Transverse colon (tissue), 4 donors: ENCODE measurements around the gene TFPI2. TPM values are rescaled to one million over a fixed set of nuclear protein-coding genes. Genes with fewer than 3 reads are reported as not detected.
A peak's percentile ranks its signal among the peaks of the same experiment; 100 is the strongest.
"Not testable (repeated sequence)": the region's sequence is repeated elsewhere in the genome, so short reads cannot be mapped to it uniquely, and the experiment has no call there.

ENCODE experiments used
- DNase-seq: peaks from one replicate; pipeline ENCODE4 v3.0.0-alpha.2; 2019
- H3K27ac ChIP-seq, 4 donors: fragments of 200-600 bp; sonication (generic); 2 replicates each; pipeline ENCODE4 v1.5.1; 2016 to 2018; ENCODE audit warnings: inconsistent platforms in 4 of 4
- H3K27me3 ChIP-seq: fragments of 200-600 bp; sonication (generic); 2 replicates; pipeline ENCODE4 v1.5.1; 2017; ENCODE audit warnings: inconsistent platforms
- H3K36me3 ChIP-seq, 4 donors: fragments of 200-600 bp; sonication (generic); 2 replicates each; pipeline ENCODE4 v1.5.1; 2017 to 2019; ENCODE audit warnings: inconsistent platforms in 4 of 4
- H3K4me1 ChIP-seq, 4 donors: fragments of 200-600 bp; sonication (generic); 2 replicates each; pipeline ENCODE4 v1.5.1; 2017 to 2020; ENCODE audit warnings: inconsistent platforms in 4 of 4
- H3K4me3 ChIP-seq, 4 donors: fragments of 200-600 bp; sonication (generic); 1 replicate in 1 of 4; 2 replicates in 3 of 4; pipeline versions ENCODE4 v1.5.1 to v1.6.1; 2017 to 2019; ENCODE audit warnings: inconsistent platforms in 4 of 4
- H3K9me3 ChIP-seq, 2 donors: fragments of 200-600 bp; sonication (generic); 2 replicates each; pipeline ENCODE4 v1.5.1; 2017 to 2019; ENCODE audit warnings: inconsistent platforms in 2 of 2
- EP300 ChIP-seq: sonication (generic); formaldehyde crosslinking; IDR thresholded peaks from one replicate; pipeline ENCODE4 v1.6.1; 2017; ENCODE audit warnings: antibody characterized with exemption, low read depth
- POLR2A ChIP-seq: fragments of 450-650 bp; IDR thresholded peaks from one replicate; pipeline ENCODE4 v1.6.1; 2016; ENCODE audit warnings: antibody characterized with exemption, mild to moderate bottlenecking, moderate library complexity
- POLR2AphosphoS5 ChIP-seq, 3 donors: sonication (generic); formaldehyde crosslinking; IDR thresholded peaks; one replicate each; pipeline ENCODE4 v1.6.1; 2016; ENCODE audit warnings: antibody characterized with exemption in 3 of 3
- WGBS, 2 donors: methylation state at CpG; one replicate each; pipeline ENCODE4 v1.1.5; 2018; ENCODE audit warnings: low coverage in 1 of 2; 5-methylcytosine and 5-hydroxymethylcytosine counted together
- in situ Hi-C, 4 donors: fragments of 200-750 bp; cut with MboI; loops; one replicate each; pipeline versions ENCODE4 v1.15.0 to v1.15.1; 2017; ENCODE audit warnings: low sequenced_read_pairs in 3 of 4, low pct_ligation_motif_present in 1 of 4, low pct_unique_long_range_greater_than_20kb in 1 of 4
- intact Hi-C: fragments of 100-400 bp; cut with DNase I; formaldehyde crosslinking; loops from one replicate; pipeline ENCODE4 v1.15.1; 2023; ENCODE audit warnings: low total_unique reads
- total RNA-seq, 4 donors: library from RNA; depleted of rRNA; stranded (reverse); fragments of >200 nt; gene quantifications; one replicate each; pipeline ENCODE4 v1.1.0, GENCODE V29; 2016
- TF ChIP-seq, protein P1 (sequence below), 5 experiments: fragments of 200-600 bp in 3 of 5; fragments of 450-650 bp in 2 of 5; sonication (generic) in 3 of 5; IDR thresholded peaks; 1 replicate in 2 of 5; 2 replicates in 3 of 5; pipeline ENCODE4 v1.5.1; 2016 to 2017; ENCODE audit warnings: antibody characterized with exemption in 5 of 5, inconsistent platforms in 3 of 5, mild to moderate bottlenecking in 2 of 5, moderate library complexity in 1 of 5

The TFPI2 gene
- total RNA-seq, 4 donors from 2014 or later: 0.40 to 0.79 (median 0.68) TPM; not detected in 1

DNA sequence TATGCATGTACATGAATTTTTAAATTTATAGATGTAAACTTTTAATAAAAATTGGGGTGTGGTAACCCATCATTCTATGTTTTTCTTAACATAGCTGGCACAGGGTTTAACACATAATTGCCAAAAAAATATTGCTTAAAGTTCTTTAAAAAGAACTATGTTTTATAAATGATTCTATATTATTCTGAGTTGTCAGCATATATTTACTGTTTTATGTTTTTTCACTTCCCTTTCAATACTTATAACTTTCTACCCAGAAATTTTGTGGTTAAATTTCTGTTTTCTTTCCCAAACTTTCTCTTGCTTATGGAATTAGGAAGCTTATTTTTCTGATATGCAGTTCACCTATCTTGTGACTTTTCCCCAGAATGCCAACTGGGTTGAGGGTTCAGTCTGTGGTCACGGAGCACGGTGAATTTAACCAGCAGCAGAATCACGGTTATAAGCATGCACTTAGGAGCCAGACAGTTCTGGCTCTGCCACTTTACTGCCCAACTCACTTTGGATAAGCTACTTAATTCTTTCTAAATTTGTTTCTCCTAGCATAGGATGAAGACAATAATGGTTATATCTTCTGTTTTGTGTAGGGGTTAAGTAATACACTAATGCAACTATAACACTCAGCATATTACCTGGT is 24.8 kb upstream of the TFPI2 start:
- H3K9me3 ChIP-seq, H3K27ac ChIP-seq, DNase-seq, H3K4me1 ChIP-seq, H3K36me3 ChIP-seq, intact Hi-C loops, in situ Hi-C loops, H3K27me3 ChIP-seq, H3K4me3 ChIP-seq: not testable (repeated sequence)
- 78 to 79% methylated on average over 3 of the region's 3 CpGs for WGBS, 2 donors

DNA sequence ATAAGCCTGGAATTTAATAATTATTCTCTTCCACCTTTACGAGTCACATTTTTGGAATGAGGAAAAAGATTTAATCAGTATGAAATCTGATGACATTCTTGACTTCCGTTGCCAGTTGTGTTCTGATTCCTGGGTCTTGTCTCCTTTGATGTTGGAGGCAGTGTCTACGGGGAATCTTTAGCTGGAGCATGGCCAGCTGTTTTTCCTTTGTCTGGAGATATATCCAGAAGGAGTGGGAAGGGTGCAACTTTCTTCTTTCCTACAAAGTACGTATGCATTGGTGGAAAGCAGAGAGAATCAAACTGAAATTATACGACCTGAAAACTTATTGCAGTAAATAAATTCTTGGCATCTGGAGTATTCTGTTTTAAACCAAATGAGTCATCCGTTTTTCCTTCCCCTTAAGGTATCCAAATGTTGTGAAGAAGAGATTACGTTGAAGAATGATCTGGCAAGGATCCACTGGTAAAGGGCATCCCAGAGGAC is 24.1 kb upstream of the TFPI2 start:
- H3K4me3 ChIP-seq: no peak overlapping the region
- intact Hi-C loops: no loop called here
- no peaks in the 10 kb centered on the region for H3K36me3 ChIP-seq
- DNase-seq: no peak
- no peaks in the 10 kb centered on the region for H3K27me3 ChIP-seq
- in situ Hi-C loops: no loop called here
- TF ChIP-seq POLR2A (no peak), POLR2AphosphoS5 (IDR thresholded peaks at IDR 0.05) (no peak), EP300 (no peak)
- TF ChIP-seq, protein P1, sequence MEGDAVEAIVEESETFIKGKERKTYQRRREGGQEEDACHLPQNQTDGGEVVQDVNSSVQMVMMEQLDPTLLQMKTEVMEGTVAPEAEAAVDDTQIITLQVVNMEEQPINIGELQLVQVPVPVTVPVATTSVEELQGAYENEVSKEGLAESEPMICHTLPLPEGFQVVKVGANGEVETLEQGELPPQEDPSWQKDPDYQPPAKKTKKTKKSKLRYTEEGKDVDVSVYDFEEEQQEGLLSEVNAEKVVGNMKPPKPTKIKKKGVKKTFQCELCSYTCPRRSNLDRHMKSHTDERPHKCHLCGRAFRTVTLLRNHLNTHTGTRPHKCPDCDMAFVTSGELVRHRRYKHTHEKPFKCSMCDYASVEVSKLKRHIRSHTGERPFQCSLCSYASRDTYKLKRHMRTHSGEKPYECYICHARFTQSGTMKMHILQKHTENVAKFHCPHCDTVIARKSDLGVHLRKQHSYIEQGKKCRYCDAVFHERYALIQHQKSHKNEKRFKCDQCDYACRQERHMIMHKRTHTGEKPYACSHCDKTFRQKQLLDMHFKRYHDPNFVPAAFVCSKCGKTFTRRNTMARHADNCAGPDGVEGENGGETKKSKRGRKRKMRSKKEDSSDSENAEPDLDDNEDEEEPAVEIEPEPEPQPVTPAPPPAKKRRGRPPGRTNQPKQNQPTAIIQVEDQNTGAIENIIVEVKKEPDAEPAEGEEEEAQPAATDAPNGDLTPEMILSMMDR (IDR thresholded peaks at IDR 0.05): no peak
- H3K4me1 ChIP-seq: peaks cover 0 to 2% (median 0%) of the 10 kb centered on the region in 4 donors
- H3K27ac ChIP-seq: peak overlapping the region in 3 of 4 donors; percentile 28 to 58 (median 54)
- no peaks in the 10 kb centered on the region for H3K9me3 ChIP-seq
- WGBS, 2 donors: 37 to 39% methylated on average over 5 to 7 of the region's 7 CpGs

DNA sequence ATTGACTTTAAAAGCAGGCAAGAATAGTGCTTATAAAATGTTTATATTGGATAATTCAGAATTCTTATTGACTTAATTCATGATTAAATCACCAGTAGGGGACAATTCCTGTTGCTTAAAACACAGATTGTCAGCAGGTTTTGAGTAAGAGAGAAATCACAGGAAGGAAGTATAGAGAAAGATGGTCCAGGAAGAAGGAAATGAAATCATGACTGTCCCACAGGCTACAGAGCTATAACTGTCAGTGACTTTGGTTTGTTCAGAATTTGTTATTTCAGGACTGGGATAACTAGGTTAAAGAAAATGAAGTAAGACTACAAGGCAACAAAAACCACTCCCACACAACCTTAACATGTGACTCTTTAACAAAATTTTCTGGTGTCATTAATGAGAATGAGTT is 22.6 kb upstream of the TFPI2 start:
- intact Hi-C loops (no loop called here), in situ Hi-C loops (no loop called here)
- no peaks in the 10 kb centered on the region for H3K9me3 ChIP-seq
- TF ChIP-seq POLR2AphosphoS5 (IDR thresholded peaks at IDR 0.05) (no peak), EP300 (no peak), POLR2A (no peak)
- TF ChIP-seq, protein P1 (IDR thresholded peaks at IDR 0.05): no peak
- H3K4me1 ChIP-seq: peaks cover 0 to 2% (median 0%) of the 10 kb centered on the region in 4 donors
- no peak for DNase-seq
- H3K36me3 ChIP-seq: no peaks in the 10 kb centered on the region
- peak overlapping the region in 1 of 4 donors; percentile 58 for H3K27ac ChIP-seq
- H3K27me3 ChIP-seq: no peaks in the 10 kb centered on the region
- no peak overlapping the region for H3K4me3 ChIP-seq

DNA sequence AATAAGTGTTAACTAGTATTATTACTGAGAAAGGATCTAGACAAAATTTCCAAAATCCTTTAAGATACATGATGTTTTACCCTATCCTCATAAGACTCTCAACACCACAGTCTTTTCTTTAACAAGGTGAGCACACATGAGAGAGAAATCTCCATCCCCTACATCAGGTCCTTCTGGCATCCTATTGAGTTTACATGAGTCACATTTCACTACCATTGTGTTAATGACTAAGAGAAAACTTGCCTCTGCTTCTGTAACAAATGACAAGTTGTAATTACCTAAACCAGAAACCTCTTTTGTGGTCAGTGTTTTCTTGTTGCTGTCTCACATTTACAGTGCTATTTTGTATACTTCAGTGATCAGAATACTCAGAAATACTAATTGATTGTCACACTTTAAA is 21.1 kb upstream of the TFPI2 start:
- in situ Hi-C loops, H3K27me3 ChIP-seq, intact Hi-C loops, H3K4me1 ChIP-seq, H3K9me3 ChIP-seq, DNase-seq, H3K4me3 ChIP-seq, H3K36me3 ChIP-seq, H3K27ac ChIP-seq: not testable (repeated sequence)

DNA sequence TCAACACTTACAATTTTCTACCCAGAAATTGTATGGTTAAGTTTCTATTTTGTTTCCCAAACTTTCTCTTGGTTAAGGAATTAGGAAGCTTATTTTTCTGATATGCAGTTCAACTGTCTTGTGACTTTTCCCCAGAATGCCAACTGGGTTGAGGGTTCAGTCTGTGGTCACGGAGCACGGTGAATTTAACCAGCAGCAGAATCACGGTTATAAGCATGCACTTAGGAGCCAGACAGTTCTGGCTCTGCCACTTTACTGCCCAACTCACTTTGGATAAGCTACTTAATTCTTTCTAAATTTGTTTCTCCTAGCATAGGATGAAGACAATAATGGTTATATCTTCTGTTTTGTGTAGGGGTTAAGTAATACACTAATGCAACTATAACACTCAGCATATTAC is 20.7 kb upstream of the TFPI2 start:
- WGBS, 2 donors: 57% methylated on average over 2 to 3 of the region's 3 CpGs
- H3K4me1 ChIP-seq, DNase-seq, intact Hi-C loops, in situ Hi-C loops, H3K36me3 ChIP-seq, H3K4me3 ChIP-seq, H3K27me3 ChIP-seq, H3K9me3 ChIP-seq: not testable (repeated sequence)
- peak overlapping the region in 2 of 4 donors; percentile 38 to 41 for H3K27ac ChIP-seq
